Neural crest cell (in vitro differentiated cells): Measurements from ENCODE around the gene HNRNPM. TPM values are rescaled to one million over a fixed set of nuclear protein-coding genes. Genes with fewer than 3 reads are reported as not detected.

Experiments used
- DNase-seq: peaks from one replicate; pipeline ENCODE4 v3.0.0; 2021; ENCODE audit warnings: low read depth, mixed read lengths, low spot score
- H3K27ac Mint-ChIP-seq: one replicate; pipeline ENCODE4 v1.8.0; 2021; ENCODE audit warnings: mild to moderate bottlenecking, mixed read lengths; ENCODE audit not compliant: unreplicated experiment
- H3K27me3 Mint-ChIP-seq: 2 replicates; pipeline ENCODE4 v1.8.0; 2021; ENCODE audit warnings: low read depth, mild to moderate bottlenecking, mixed read lengths
- H3K36me3 Mint-ChIP-seq: 2 replicates; pipeline ENCODE4 v1.8.0; 2021; ENCODE audit warnings: low read depth, mild to moderate bottlenecking, mixed read lengths
- H3K4me1 Mint-ChIP-seq: 2 replicates; pipeline ENCODE4 v1.8.0; 2021; ENCODE audit warnings: mixed read lengths
- H3K4me3 Mint-ChIP-seq: one replicate; pipeline ENCODE4 v1.8.0; 2021; ENCODE audit warnings: mild to moderate bottlenecking, mixed read lengths
- H3K9me3 Mint-ChIP-seq: 2 replicates; pipeline ENCODE4 v1.8.0; 2021; ENCODE audit warnings: mixed read lengths
- total RNA-seq: library from RNA; stranded (reverse); gene quantifications from 2 replicates; pipeline ENCODE4 v1.2.1, GENCODE V29; 2021
- TF ChIP-seq, protein P1 (sequence below): fragments of 200-600 bp; sonication (generic); conservative IDR thresholded peaks from 2 replicates; pipeline ENCODE4 v1.5.0; 2021; ENCODE audit warnings: antibody characterized with exemption, mild to moderate bottlenecking

HNRNPM gene
- total RNA-seq, 1 donor from 2014 or later: 493 TPM

DNA sequence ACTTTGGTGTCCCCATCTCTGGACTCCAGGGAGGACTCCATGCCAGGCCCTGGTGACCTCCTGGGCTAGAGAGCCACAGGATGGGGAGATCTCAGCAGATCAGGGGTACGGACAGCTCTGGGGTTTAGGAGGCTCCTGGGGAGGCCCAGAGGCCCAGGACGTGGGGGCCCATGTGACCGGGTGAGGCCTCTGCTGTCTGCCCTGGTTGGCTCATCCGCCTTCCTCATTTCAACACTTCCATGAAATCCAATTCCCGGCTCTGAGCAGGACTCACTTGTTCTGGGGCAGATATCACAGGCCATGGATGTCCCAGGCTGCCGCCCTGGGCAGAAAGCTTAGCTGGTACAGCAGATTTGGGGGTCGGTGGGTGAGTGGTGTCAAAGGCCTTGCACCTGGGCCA is 58.7 kb downstream of the HNRNPM start:
- no peak overlapping the region for H3K27ac Mint-ChIP-seq
- TF ChIP-seq, protein P1, sequence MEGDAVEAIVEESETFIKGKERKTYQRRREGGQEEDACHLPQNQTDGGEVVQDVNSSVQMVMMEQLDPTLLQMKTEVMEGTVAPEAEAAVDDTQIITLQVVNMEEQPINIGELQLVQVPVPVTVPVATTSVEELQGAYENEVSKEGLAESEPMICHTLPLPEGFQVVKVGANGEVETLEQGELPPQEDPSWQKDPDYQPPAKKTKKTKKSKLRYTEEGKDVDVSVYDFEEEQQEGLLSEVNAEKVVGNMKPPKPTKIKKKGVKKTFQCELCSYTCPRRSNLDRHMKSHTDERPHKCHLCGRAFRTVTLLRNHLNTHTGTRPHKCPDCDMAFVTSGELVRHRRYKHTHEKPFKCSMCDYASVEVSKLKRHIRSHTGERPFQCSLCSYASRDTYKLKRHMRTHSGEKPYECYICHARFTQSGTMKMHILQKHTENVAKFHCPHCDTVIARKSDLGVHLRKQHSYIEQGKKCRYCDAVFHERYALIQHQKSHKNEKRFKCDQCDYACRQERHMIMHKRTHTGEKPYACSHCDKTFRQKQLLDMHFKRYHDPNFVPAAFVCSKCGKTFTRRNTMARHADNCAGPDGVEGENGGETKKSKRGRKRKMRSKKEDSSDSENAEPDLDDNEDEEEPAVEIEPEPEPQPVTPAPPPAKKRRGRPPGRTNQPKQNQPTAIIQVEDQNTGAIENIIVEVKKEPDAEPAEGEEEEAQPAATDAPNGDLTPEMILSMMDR: no peak
- H3K4me1 Mint-ChIP-seq: peaks cover 16% of the 10 kb centered on the region
- H3K9me3 Mint-ChIP-seq: no peaks in the 10 kb centered on the region
- H3K4me3 Mint-ChIP-seq: peak overlapping the region; percentile 79
- H3K27me3 Mint-ChIP-seq: no peaks in the 10 kb centered on the region
- DNase-seq: no peak
- H3K36me3 Mint-ChIP-seq: no peaks in the 10 kb centered on the region

DNA sequence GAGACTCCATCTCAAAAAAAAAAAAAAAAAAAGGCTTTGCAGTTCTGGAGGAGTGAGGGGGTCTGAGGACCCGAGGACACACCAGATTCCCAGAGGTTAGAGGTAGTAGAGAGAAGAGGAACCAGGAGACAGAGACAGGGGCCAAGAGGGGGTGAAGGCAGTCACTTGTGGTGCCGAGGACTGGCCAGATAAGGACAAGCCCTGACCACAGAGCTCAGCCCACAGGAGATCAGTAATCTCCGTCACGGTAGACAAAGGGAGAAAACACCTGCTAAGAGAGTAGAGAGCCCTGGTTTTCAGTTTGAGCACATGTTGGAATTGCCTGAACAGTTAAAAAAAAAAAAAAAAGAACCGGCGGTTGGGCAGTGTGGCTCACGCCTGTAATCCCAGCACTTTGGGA is 59.4 kb downstream of the HNRNPM start:
- H3K27ac Mint-ChIP-seq: no peak overlapping the region
- TF ChIP-seq, protein P1: no peak
- H3K4me3 Mint-ChIP-seq: peak overlapping the region; percentile 79

DNA sequence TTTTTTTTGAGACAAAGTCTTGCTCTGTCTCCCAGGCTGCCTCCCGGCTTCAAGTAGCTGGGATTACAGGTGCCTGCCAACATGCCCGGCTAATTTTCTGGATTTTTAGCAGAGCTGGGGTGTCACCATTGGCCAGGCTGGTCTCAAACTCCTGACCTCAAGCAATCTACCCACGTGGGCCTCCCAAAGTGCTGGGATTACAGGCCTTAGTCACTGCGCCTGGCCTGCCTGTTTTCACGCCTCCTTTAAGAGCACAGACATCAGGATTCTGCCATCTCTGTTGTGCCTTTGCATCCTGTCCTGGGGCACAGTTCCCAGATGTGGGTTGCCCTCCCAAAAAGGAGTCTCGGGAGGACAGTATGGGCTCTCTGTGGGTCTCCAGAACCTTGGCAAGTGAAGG is 60.1 kb downstream of the HNRNPM start:
- Mint-ChIP-seq H3K36me3 (no peaks in the 10 kb centered on the region), H3K4me3 (peak overlapping the region; percentile 83), H3K27ac (no peak overlapping the region), H3K27me3 (no peaks in the 10 kb centered on the region), H3K9me3 (no peaks in the 10 kb centered on the region), H3K4me1 (peaks cover 16% of the 10 kb centered on the region)
- no peak for DNase-seq
- TF ChIP-seq, protein P1: no peak

More for the DNA sequence above, 59.4 kb downstream of the HNRNPM start:
- no peak for DNase-seq
- no peaks in the 10 kb centered on the region for H3K36me3 Mint-ChIP-seq
- H3K9me3 Mint-ChIP-seq: no peaks in the 10 kb centered on the region
- peaks cover 16% of the 10 kb centered on the region for H3K4me1 Mint-ChIP-seq
- no peaks in the 10 kb centered on the region for H3K27me3 Mint-ChIP-seq

DNA sequence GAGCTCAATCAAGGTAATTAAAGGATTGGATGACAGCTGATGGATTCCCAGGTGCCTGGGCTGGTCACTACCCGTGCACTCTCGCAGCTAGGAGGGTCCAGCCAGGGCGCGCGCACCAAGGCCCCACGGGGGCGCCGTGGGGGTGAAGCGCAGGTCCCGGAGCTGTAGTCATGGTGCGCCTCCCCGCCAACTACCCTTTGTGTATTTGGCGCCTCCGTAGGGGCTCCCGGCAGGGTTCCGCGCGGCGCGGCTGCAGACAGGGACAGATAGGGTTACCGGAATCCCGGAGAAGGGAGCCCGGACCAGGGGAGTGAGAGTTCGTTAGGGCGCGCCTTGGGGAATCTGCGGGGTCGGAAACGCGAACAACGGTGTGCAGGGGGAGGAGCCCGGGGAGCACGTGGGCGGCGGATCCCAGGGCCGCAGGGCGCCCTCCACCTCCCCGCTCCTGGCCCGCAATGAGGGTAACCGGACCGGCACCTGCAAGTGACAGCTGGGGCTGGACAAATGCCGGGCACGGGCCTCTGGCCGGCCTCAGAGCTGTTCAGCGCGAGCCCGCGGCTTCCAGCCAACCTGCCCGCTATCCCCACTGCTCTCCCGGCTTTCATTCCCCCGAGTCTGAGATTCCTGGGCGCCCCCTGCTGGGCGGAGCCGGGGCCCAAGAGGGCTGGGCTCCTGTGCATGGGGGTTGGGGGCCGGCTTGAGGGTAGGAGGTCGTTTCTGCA is 61.1 kb downstream of the HNRNPM start:
- no peaks in the 10 kb centered on the region for H3K36me3 Mint-ChIP-seq
- DNase-seq: peak; percentile 94
- H3K4me3 Mint-ChIP-seq: peak overlapping the region; percentile 88
- H3K27ac Mint-ChIP-seq: peak overlapping the region; percentile 99
- TF ChIP-seq, protein P1: peak; percentile 90
- no peaks in the 10 kb centered on the region for H3K9me3 Mint-ChIP-seq
- peaks cover 8% of the 10 kb centered on the region for H3K4me1 Mint-ChIP-seq
- H3K27me3 Mint-ChIP-seq: no peaks in the 10 kb centered on the region

DNA sequence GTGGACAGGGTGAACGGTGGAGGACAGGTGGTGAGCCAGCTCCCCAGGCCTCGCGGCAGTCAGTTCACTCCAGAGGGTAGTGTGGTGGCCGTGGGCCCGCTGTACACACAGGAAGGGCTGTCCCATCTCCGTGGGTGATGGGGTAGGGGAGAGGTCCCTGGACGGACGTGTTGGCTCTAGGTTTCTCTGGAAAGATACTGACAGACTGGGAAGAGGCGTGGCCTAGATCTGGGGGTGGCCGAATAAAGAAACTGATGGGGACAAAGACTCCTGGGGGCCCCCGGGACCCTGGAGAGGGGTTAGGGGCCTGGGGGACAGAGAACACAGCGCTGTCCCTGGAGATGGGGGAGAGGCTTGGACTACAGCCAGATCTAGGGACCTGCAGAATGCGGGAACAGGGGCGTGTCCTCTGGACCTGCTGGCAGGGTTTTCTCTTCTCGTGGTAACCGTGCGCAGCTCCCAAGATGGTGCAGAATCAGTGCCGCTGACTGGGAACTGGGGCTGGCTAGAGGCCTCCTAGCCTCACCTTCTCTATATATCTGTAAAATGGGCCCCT is 61.7 kb downstream of the HNRNPM start:
- DNase-seq: no peak
- Mint-ChIP-seq H3K27ac (peak overlapping the region; percentile 90), H3K36me3 (no peaks in the 10 kb centered on the region), H3K4me1 (peaks cover 8% of the 10 kb centered on the region), H3K27me3 (no peaks in the 10 kb centered on the region), H3K4me3 (peak overlapping the region; percentile 88), H3K9me3 (no peaks in the 10 kb centered on the region)
- TF ChIP-seq, protein P1: peak; percentile 7
